ENCODE results near the gene NAB2. TPM values are rescaled to one million over a fixed set of nuclear protein-coding genes. Genes with fewer than 3 reads are reported as not detected.

The NAB2 gene
- polyA plus RNA-seq, 1 experiment: 50.2 TPM

DNA sequence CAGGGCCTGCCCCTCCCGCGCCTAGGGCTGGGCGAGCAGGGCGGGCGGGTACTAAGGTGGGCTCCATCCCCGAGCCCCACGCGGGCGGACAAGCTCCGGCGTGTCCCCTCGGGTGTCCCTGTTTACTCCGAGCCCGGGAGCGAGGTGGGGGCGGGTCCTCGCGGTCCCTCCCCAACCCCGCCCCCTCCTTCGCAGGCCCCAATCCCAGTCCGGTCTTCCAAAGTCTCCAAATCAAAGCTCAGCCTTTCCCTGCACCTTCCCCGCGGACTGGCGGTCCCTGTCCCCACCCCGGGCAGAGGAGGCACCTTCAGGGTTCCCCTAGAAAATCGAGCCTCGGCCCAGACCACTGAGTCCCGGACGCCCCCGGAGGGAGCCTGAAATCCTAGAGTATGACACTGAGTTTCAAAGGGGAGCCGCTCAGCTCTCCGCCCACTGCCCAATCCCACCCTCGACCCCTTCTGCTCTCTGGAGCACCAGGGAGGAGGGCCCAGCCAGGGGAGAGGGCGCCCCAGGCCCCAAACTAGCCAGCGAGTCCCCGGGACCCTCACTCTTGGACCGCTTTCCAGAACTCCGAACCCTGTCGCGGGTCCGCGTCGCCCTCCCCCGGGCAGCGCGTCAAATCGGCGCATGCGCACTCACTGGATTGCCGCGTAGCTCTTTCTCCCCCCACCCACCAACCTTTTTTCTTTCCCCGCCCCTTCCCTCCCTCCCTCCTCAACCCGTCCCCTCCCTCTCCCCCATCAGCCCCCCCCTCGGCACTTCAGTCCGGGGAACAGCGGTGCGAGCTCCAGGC lies 39.0 kb downstream of the NAB2 start, which contains the start of gene LRP1:
LRP1 (plus strand) TSS at position 758 of the 793 bp plus-strand sequence. CDS start 482 bp downstream, outside the sequence.
- peaks cover 5% of the 10 kb centered on the region for H3K36me3 ChIP-seq (ENCODE audit: control insufficient read depth, insufficient read depth, low read length)
- POLR2A ChIA-PET: interaction anchor here (0.6 to 1.4 kb wide), 13 partner anchors 13 to 102 kb away, joined by 3 to 18 read pairs (median 4); partner anchors contain the start of genes NAB2, SHMT2 and STAT6
- DNase-seq (ENCODE audit: low read depth): no peak
- CTCF ChIA-PET: interaction anchor here (0.6 to 18.2 kb wide), 12 partner anchors 16 to 101 kb away, joined by 3 to 357 read pairs (median 5); partner anchors contain the start of genes LRP1-AS, NEMP1 and STAT6
- peak within 1 kb of the TSS; percentile 96 for H3K4me3 ChIP-seq (ENCODE audit: low read depth, low read length)
- TF ChIP-seq, protein P1, sequence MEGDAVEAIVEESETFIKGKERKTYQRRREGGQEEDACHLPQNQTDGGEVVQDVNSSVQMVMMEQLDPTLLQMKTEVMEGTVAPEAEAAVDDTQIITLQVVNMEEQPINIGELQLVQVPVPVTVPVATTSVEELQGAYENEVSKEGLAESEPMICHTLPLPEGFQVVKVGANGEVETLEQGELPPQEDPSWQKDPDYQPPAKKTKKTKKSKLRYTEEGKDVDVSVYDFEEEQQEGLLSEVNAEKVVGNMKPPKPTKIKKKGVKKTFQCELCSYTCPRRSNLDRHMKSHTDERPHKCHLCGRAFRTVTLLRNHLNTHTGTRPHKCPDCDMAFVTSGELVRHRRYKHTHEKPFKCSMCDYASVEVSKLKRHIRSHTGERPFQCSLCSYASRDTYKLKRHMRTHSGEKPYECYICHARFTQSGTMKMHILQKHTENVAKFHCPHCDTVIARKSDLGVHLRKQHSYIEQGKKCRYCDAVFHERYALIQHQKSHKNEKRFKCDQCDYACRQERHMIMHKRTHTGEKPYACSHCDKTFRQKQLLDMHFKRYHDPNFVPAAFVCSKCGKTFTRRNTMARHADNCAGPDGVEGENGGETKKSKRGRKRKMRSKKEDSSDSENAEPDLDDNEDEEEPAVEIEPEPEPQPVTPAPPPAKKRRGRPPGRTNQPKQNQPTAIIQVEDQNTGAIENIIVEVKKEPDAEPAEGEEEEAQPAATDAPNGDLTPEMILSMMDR (IDR thresholded peaks at IDR 0.05; ENCODE audit: insufficient read depth, low read depth, low read length): no peak
- no peaks in the 10 kb centered on the region for H3K27me3 ChIP-seq (ENCODE audit: control insufficient read depth, insufficient read depth, low read length)

- Histone ChIP-seq H3K36me3 (ENCODE audit: control insufficient read depth, insufficient read depth, low read length) (peaks cover 6% of the 10 kb centered on the region), H3K27me3 (ENCODE audit: control insufficient read depth, insufficient read depth, low read length) (no peaks in the 10 kb centered on the region), H3K4me3 (ENCODE audit: low read depth, low read length) (peak overlapping the region; percentile 96)
- ChIA-PET CTCF (interaction anchor here (0.9 to 18.2 kb wide), 12 partner anchors 17 to 112 kb away, joined by 3 to 357 read pairs (median 5); partner anchors contain the start of genes LRP1-AS, NEMP1 and STAT6), POLR2A (interaction anchor here (0.6 to 1.4 kb wide), 8 partner anchors 16 to 93 kb away, joined by 3 to 18 read pairs (median 4); partner anchors contain the start of genes NAB2 and STAT6)
- TF ChIP-seq, protein P1 (IDR thresholded peaks at IDR 0.05; ENCODE audit: insufficient read depth, low read depth, low read length): no peak
- no peak for DNase-seq (ENCODE audit: low read depth)
These were observed 39.8 kb downstream of the NAB2 start for GRCh38 chr12:57128519-57129247.

GRCh38 chr12:57129321-57129842 lies 40.5 kb downstream of the NAB2 start:
- Histone ChIP-seq H3K36me3 (ENCODE audit: control insufficient read depth, insufficient read depth, low read length) (peaks cover 6% of the 10 kb centered on the region), H3K27me3 (ENCODE audit: control insufficient read depth, insufficient read depth, low read length) (no peaks in the 10 kb centered on the region), H3K4me3 (ENCODE audit: low read depth, low read length) (peak overlapping the region; percentile 96)
- TF ChIP-seq, protein P1 (IDR thresholded peaks at IDR 0.05; ENCODE audit: insufficient read depth, low read depth, low read length): no peak
- ChIA-PET POLR2A (interaction anchor here (0.7 to 0.9 kb wide), 2 partner anchors 25 to 42 kb away, joined by 3 read pairs; no protein-coding TSS in a partner anchor), CTCF (interaction anchor here (0.8 to 18.2 kb wide), 12 partner anchors 13 to 111 kb away, joined by 3 to 357 read pairs (median 4); partner anchors contain the start of gene STAT6)
- DNase-seq (ENCODE audit: low read depth): no peak

DNA sequence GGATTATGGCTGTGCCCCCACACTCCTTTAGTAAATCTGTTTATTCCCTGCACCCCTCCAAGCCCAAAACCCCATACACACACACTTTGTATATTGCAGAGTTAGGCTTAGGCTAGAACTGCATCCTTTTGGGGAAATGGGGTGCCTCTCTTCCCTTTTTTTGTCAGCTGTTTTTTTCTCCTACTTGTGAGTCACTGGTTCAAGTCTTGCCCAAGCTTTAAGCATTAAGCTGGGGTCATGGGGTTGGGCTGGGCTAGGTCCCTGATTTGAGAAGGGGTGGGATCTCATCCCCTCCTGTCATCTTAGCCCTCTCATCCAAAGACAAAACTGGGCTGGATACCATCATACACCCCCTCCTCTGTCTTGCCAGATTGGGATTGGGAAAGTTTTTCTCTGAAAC lies 41.0 kb downstream of the NAB2 start:
- peaks cover 6% of the 10 kb centered on the region for H3K36me3 ChIP-seq (ENCODE audit: control insufficient read depth, insufficient read depth, low read length)
- no peaks in the 10 kb centered on the region for H3K27me3 ChIP-seq (ENCODE audit: control insufficient read depth, insufficient read depth, low read length)
- TF ChIP-seq, protein P1 (IDR thresholded peaks at IDR 0.05; ENCODE audit: insufficient read depth, low read depth, low read length): no peak
- no peak for DNase-seq (ENCODE audit: low read depth)
- peak overlapping the region; percentile 96 for H3K4me3 ChIP-seq (ENCODE audit: low read depth, low read length)
- ChIA-PET CTCF (interaction anchor here (0.8 to 18.2 kb wide), 10 partner anchors 13 to 111 kb away, joined by 3 to 357 read pairs (median 4); partner anchors contain the start of gene STAT6), POLR2A (interaction anchor here (0.6 to 0.9 kb wide), 3 partner anchors 19 to 42 kb away, joined by 3 read pairs; no protein-coding TSS in a partner anchor)

Measured in BJ (cell line).